Measurements from ENCODE around the gene C1QL2. TPM values are rescaled to one million over a fixed set of nuclear protein-coding genes. Genes with fewer than 3 reads are reported as not detected.

Gene C1QL2
- total RNA-seq, 1 donor from 2014 or later: not detected

DNA sequence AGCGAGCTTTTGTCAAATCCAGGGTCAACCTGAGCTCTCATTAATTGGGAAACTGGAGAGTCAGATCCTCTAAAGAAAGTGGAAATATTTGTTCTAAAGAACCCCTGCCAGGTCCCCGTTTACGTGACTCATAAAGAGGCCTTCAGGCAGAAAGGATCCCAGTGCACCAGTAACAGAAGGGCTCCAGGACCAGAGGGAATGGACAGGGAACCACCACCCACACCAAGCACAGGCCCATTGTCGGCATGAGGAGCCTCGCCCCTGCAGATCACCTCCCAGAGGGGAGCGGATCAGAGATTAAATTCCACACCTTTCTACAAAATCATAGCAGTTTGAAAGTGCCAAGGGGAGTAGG lies 16.4 kb upstream of the C1QL2 start:
- Histone ChIP-seq H3K9me3 (replicated peaks) (no peaks in the 10 kb centered on the region), H3K4me3 (no peak overlapping the region), H3K27ac (replicated peaks) (no peak overlapping the region), H3K36me3 (no peaks in the 10 kb centered on the region), H3K4me1 (peaks cover 6% of the 10 kb centered on the region), H3K27me3 (ENCODE audit: low read depth) (peaks cover 9% of the 10 kb centered on the region)
- intact Hi-C loops (cut with micrococcal nuclease): no loop called here
- DNase-seq: no peak
- TF ChIP-seq, protein P1, sequence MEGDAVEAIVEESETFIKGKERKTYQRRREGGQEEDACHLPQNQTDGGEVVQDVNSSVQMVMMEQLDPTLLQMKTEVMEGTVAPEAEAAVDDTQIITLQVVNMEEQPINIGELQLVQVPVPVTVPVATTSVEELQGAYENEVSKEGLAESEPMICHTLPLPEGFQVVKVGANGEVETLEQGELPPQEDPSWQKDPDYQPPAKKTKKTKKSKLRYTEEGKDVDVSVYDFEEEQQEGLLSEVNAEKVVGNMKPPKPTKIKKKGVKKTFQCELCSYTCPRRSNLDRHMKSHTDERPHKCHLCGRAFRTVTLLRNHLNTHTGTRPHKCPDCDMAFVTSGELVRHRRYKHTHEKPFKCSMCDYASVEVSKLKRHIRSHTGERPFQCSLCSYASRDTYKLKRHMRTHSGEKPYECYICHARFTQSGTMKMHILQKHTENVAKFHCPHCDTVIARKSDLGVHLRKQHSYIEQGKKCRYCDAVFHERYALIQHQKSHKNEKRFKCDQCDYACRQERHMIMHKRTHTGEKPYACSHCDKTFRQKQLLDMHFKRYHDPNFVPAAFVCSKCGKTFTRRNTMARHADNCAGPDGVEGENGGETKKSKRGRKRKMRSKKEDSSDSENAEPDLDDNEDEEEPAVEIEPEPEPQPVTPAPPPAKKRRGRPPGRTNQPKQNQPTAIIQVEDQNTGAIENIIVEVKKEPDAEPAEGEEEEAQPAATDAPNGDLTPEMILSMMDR (IDR thresholded peaks at IDR 0.05; ENCODE audit: borderline replicate concordance): no peak

DNA sequence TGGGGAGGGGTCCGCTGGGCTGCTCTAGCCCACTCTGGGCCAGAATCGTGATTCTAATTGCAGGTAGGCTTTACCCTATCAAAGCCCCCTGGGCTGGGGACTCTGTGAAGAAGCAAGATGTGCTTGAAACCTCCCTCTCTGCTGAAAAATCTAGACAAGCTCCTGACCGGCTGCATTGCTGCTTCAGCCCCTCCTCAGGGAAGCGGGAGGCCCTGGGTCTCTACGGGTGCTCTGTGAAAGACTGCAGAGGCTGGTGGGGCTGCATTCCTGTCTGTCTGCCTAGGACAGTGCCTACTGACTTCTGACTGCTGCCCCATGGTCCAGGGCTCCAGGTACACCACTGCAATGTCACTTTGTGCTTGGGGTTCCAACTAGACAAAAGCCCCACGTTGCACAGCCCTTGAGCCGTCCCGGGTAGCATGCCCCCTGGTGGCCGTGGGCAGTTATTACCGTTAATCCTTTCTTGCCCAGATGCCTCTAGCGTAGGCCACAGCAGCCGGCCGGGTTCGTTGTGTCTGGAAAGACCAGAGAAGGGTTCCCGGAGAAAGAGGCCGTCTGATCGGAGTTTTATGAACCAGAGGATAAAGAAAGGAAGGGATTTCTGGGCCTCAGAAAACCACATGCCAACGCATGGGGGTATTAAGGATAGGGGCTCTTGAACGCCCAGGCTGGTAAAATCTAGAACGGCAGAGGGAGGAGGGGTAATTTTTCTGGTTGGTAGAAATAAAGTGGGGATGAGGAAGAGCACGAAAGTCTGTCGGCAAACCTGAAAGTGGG lies 15.9 kb upstream of the C1QL2 start:
- DNase-seq: no peak
- intact Hi-C loops (cut with micrococcal nuclease): no loop called here

DNA sequence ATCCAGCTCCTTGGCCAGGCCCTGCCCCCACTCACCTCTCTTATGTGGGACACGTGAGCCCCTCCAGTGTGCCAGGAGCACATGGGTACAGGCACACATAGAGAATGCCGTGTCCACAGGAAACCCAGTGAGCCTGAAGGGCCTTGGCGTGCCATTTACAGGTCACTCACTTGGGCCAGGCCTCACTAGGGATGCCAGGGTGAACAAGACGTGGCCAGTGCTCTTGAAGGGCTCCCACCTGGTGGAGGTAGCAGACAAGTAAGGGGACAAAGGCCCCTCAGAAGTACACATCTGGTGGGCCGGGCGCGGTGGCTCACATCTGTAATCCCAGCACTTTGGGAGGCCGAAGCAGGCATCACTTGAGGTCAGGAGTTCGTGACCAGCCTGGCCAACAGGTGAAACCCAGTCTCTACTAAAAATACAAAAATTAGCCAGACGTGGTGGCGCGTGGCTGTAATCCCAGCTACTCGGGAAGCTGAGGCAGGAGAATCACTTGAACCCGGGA lies 15.1 kb upstream of the C1QL2 start:
- H3K27ac ChIP-seq (replicated peaks): no peak overlapping the region
- no peaks in the 10 kb centered on the region for H3K9me3 ChIP-seq (replicated peaks)
- no peaks in the 10 kb centered on the region for H3K4me1 ChIP-seq
- no peak overlapping the region for H3K4me3 ChIP-seq
- DNase-seq: no peak
- peaks cover 22% of the 10 kb centered on the region for H3K27me3 ChIP-seq (ENCODE audit: low read depth)
- intact Hi-C loops (cut with micrococcal nuclease): no loop called here
- no peaks in the 10 kb centered on the region for H3K36me3 ChIP-seq
- TF ChIP-seq, protein P1 (IDR thresholded peaks at IDR 0.05; ENCODE audit: borderline replicate concordance): no peak

More for the DNA sequence above, 15.9 kb upstream of the C1QL2 start:
- Histone ChIP-seq H3K27ac (replicated peaks) (no peak overlapping the region), H3K27me3 (ENCODE audit: low read depth) (peaks cover 14% of the 10 kb centered on the region), H3K4me1 (peaks cover 4% of the 10 kb centered on the region), H3K36me3 (no peaks in the 10 kb centered on the region), H3K9me3 (replicated peaks) (no peaks in the 10 kb centered on the region), H3K4me3 (no peak overlapping the region)
- TF ChIP-seq, protein P1 (IDR thresholded peaks at IDR 0.05; ENCODE audit: borderline replicate concordance): peak; percentile 68

DNA sequence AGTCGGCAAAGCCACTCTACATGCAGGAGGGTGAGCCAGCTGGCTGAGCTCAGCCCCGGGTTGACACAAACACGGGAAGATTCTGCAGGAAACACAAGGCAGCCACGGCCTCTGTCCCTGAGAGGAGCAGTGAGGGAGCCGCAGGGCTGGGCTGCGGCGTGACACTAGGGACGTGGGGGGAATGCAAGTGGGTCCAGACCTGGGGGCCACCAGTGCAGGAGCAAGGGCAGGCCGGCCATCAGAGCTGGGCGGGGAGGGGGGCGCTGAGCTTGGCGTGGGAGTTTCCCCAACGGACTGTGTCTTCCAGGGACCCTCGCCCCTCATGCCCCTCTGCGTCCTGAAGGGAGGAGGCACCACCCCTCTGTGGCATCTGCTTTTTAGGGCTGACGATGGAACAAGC lies 12.0 kb upstream of the C1QL2 start:
- intact Hi-C loops (cut with micrococcal nuclease): no loop called here
- H3K36me3 ChIP-seq: no peaks in the 10 kb centered on the region
- no peak overlapping the region for H3K4me3 ChIP-seq
- H3K27me3 ChIP-seq (ENCODE audit: low read depth): peaks cover 49% of the 10 kb centered on the region
- H3K27ac ChIP-seq (replicated peaks): no peak overlapping the region
- H3K9me3 ChIP-seq (replicated peaks): no peaks in the 10 kb centered on the region
- H3K4me1 ChIP-seq: no peaks in the 10 kb centered on the region
- DNase-seq: no peak
- TF ChIP-seq, protein P1 (IDR thresholded peaks at IDR 0.05; ENCODE audit: borderline replicate concordance): no peak

DNA sequence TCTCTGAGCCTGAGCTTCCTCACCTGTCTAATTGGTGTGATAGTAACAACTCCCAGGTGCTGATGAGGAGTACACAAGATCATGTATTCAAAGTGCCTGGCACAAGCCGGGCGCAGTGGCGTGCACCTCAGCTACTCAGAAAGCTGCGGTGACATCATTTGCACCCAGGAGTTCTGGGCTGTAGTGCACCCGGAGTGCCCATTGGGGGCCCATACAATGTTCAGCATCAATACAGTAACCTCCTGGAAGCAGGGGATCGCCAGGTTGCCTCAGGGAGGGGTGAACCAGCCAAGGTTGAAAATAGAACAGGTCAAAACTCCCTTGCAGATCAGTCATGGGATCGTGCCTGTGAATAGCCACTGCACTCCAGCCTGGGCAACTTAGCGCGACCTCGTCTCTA lies 11.2 kb upstream of the C1QL2 start:
- H3K4me3 ChIP-seq: no peak overlapping the region
- TF ChIP-seq, protein P1 (IDR thresholded peaks at IDR 0.05; ENCODE audit: borderline replicate concordance): no peak
- intact Hi-C loops (cut with micrococcal nuclease): no loop called here

More for the DNA sequence above, 11.2 kb upstream of the C1QL2 start:
- DNase-seq: no peak
- no peaks in the 10 kb centered on the region for H3K36me3 ChIP-seq
- no peak overlapping the region for H3K27ac ChIP-seq (replicated peaks)
- peaks cover 56% of the 10 kb centered on the region for H3K27me3 ChIP-seq (ENCODE audit: low read depth)
- no peaks in the 10 kb centered on the region for H3K4me1 ChIP-seq
- H3K9me3 ChIP-seq (replicated peaks): no peaks in the 10 kb centered on the region

Measured in left ventricle myocardium inferior (tissue), 1 donor.